Measurements from ENCODE around the gene CASP14.
"Not testable (repeated sequence)": the region's sequence is repeated elsewhere in the genome, so short reads cannot be mapped to it uniquely, and the experiment has no call there.

DNA sequence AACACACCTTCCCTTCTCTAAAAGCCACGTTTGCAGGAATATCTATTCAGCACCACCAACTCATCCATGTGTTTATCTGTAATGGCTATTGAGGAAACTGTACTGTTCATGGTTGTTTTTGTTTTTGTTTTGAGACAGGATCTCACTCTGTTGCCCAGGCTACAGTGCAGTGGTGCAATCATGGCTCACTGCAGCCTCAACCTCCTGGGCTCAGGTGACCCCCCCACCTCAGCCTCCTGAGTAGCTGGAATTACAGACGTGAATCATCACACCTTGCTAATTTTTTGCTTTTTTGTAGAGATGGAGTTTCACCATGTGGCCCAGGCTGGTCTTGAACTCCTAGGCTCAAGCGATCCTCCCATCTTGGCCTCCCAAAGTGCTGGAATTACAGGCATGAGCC lies 30.4 kb upstream of the CASP14 start:
- not testable (repeated sequence) for TF ChIP-seq YY1 (IDR thresholded peaks at IDR 0.05; ENCODE audit: low read depth, low read length)
- TF ChIP-seq, protein P1, sequence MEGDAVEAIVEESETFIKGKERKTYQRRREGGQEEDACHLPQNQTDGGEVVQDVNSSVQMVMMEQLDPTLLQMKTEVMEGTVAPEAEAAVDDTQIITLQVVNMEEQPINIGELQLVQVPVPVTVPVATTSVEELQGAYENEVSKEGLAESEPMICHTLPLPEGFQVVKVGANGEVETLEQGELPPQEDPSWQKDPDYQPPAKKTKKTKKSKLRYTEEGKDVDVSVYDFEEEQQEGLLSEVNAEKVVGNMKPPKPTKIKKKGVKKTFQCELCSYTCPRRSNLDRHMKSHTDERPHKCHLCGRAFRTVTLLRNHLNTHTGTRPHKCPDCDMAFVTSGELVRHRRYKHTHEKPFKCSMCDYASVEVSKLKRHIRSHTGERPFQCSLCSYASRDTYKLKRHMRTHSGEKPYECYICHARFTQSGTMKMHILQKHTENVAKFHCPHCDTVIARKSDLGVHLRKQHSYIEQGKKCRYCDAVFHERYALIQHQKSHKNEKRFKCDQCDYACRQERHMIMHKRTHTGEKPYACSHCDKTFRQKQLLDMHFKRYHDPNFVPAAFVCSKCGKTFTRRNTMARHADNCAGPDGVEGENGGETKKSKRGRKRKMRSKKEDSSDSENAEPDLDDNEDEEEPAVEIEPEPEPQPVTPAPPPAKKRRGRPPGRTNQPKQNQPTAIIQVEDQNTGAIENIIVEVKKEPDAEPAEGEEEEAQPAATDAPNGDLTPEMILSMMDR (IDR thresholded peaks at IDR 0.05; ENCODE audit: control extremely low read depth in 1 of 3, insufficient read depth in 1 of 3, low read depth in 1 of 3, low read length in 3 of 3) = not testable (repeated sequence)
